NCI-H2196 treated with DMSO at 0.1 percent for 48 hours (cell line): Measurements from ENCODE around the gene TTLL1.
A peak's percentile ranks its signal among the peaks of the same experiment; 100 is the strongest.
"Not testable (repeated sequence)": the region's sequence is repeated elsewhere in the genome, so short reads cannot be mapped to it uniquely, and the experiment has no call there.

Experiments used
- DNase-seq: peaks from one replicate; lab custom pipeline; 2025; ENCODE audit not compliant: unreplicated experiment; lab: John Stamatoyannopoulos, UW

Gene TTLL1

DNA sequence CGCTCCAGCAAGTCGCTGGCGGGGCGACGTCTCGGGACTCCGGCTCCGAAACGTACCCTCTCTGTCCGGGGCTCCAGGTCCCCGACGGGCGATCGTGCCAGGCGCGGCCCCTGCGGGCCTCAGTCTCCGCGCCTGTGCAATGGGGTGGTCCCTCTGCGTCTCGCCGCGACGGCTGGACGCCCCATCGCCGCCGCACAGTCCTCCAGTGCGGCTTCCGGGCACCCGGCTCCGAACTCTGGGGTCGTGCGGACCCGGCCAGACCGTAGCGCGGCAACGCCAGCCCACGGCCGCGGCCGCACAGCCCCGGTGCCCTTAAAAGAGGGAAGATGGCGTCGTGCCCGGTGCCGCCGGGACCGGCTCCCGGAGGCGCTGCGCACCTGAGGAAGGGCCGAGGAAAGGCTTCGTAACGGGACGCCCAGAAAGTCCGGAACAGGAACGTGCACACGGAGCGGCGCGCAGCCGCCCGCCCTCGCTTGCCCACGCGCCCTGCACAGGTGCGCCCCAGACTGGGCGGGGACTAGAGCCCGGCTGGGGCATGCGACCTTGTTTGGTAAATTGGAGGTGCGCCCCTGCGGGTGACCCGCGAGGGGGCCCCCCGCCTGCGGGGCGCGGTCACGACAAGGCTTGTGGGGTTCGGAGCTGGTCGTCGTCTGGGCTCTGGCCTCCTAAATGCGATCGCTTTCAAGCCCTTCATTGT, 21.9 kb upstream of the TTLL1 start:
- no peak for DNase-seq

DNA sequence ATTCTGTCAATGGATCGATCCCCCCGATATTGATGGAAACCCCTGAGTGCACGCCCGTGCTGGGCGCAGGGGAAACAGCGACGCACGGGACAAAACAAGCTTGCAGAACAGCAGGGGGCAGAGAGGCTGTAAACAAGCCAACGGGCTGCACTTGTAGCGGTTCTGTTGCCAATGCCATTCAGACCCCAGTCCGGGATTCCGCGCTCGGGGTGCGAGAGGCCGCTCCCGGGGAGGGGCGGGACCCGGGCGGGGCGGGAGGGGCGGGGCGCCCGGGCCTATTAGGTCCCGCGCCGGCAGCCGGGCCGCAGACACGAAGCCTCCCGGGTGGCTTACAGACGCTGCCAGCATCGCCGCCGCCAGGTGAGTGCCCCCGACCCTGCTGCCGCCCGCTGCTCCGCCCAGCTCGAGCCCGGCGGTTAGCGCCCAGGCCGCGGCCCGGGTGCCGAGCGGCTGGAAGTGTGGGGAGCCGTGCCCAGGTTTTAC, 21.3 kb upstream of the TTLL1 start, which contains the start of gene BIK:
TSS of gene BIK (plus strand) at position 307 of the 483 bp plus-strand sequence. CDS start 13,273 bp downstream, outside the sequence.
- DNase-seq = no peak

DNA sequence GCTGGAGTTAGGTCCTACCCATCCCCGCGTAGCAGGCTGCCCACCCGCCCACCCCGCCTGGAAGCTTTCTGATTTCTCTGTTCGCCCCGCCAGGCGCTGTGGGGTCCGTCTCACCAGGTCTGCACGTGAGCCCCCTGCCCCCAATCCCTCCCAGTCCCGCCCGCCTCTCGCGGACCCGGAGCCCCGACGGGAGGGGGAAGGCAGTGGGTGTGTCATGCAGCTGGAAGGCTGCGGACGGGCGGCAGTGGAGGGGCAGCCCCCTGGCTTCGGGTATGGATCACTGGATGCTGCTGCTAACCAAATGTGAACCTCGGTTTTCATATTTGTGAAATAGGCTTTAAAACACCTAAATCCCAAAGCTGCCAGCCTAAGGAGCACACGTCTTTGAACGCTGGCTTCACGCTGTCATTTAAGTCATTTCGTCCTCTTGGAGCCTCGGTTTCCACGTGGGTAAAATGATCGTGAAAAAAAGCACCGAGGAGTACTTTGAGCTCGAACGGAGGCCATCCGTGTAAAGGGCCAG, 20.8 kb upstream of the TTLL1 start:
- DNase-seq = peak; percentile 35

DNA sequence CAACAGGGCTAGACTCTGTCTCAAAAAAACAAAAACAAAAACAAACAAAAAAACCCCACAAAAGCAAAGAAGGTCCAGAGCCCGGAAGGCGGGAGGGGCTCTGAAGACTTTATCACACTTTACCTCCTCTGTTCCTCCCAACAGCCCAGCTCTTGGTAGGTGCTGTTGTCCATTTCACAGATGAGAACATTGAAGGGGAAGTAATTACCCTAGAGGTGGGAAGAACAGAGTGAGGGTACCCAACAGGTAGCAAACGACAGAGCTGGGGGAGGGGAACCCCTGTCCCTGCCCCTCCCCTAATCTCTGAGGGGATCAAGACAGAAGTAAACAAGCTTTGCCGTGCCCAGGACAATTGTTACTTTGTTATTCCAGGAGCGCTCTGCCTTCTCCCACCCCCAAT, 20.3 kb upstream of the TTLL1 start:
- DNase-seq = no peak

DNA sequence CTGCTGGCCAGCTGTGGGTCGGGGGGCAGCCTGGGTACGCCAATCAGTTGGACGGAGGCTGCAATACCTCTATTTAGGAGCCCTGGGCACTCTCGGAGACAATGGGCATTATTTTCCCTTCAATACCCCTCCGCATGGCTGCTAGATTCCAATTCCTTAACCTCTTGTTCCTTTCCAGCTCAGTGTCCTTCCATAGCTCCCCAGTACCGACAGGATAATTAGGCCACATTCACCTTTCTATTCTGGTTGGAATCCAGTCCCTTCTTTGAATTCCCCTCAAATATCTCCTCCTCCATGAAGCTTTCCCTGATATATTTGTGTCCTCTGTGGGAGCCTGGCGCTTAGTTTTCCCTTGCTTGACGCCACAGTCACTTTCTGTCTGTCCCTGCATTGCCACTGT, 17.1 kb upstream of the TTLL1 start:
- no peak for DNase-seq

DNA sequence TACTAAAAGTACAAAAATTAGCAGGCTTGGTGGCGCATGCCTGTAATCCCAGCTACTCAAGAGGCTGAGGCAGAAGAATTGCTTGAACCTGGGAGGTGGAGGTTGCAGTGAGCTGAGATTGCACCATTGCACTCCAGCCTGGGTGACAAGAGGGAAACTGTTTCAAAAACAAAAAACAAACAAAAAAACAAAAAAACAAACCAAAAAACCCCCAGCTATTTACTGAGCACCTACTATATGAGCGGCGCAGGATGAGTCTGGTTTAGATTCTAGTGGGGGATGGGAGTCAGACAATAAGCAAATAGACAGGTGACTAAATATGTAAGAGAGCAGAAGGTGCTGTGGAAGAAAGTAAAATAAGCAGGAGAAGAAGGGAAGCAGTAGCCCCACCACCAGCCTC, 15.8 kb upstream of the TTLL1 start:
- not testable (repeated sequence) for DNase-seq

DNA sequence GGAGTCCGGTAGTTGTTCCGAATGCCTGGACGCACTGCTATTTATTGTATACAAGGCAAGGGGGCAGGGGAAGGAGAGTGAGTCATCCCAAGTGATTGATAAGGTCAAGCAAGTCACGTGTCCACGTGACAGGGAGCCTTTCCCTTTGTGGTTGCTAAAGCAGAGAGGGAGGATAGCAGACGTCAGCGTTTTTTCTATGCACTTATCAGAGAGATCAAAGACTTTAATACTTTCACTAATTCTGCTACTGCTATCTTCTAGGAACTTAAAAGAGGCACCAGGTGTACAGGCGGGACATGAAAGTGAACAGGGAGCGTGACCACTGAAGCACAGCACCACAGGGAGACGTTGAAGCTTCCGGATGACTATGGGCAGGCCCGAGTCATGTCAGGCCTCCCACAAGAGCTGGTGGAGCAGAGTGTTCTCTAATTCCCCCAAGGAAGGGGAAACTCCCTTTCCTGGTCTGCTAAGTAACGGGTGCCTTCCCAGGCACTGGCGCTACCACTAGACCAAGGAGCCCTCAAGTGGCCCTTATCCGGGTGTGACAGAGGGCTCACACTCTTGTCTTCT, 14.9 kb upstream of the TTLL1 start:
- not testable (repeated sequence) for DNase-seq

DNA sequence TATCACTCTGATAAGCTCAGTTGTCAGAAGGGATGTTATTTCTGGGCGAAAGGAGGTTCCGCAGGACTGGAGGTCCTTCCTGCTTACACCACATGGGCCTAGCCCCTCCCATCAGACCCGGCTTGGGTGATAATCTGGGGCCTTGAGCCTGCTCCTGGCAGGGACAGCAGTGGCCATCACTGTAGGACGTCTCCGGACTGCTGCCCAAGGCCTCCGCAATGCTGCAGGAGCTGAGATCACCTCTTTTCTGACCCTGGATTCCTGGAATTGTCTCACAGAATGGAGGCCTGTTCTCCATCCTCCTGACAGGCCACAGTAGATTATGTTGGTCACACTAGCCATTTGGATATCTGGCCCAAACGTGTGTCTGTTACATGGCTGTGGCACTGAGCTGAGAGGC, 12.1 kb upstream of the TTLL1 start:
- no peak for DNase-seq

DNA sequence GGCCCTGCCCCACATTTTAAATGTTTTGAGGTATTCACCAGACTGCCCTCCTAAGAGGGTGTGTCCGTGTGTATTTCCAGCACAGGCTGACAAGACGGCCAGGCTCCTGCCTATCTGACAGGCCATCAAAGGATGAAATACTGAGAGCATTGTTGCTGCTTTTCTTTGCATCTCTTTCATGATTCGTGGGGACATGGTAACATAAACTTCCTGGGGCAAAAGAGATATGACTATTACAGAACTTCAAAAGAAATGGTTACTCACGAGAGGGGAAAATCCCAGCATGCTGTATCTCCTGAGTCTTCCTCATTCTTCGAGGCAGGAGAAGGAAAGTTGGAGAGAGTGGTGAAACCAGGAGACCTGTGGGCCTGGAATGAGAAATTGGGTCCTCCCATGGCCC, 11.0 kb upstream of the TTLL1 start:
- no peak for DNase-seq

DNA sequence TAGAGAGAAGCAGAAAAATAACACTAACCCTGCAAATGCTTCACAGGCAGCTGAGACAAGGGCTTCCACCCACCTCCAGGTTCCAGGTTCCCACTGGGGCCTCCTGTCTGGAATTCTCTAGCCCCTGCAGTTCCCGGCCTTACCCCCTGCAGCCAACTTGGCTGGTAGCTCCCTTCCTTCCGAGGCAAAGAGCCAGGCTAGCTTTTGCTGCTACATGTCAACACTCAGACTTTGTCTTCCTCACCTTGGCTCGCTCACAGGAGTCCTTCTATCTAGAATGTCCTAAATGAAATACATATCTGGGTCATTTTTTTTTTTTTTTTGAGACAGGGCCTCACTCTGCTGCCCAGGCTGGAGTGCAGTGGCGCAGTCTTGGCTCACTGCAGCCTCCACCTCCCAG, 9.9 kb upstream of the TTLL1 start:
- DNase-seq = no peak

DNA sequence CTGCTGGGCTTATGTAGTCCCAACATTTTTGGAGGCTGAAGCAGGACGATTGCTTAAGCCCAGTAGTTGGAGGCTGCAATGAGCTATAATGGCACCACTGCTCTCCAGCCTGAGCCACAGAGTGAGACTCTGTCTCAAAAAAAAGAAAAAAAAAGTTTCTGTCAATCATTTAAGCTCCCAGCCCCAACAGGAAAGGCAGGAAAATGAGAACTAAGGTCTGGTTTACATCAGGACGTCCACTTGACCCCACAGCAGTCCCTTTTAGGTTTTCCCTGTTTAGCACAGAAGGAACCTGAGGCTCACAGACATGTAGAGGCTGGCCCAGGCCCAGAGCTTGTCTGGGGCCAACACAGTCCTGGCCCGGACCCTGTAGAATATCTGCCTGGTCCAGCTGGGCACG, 9.2 kb upstream of the TTLL1 start:
- no peak for DNase-seq

DNA sequence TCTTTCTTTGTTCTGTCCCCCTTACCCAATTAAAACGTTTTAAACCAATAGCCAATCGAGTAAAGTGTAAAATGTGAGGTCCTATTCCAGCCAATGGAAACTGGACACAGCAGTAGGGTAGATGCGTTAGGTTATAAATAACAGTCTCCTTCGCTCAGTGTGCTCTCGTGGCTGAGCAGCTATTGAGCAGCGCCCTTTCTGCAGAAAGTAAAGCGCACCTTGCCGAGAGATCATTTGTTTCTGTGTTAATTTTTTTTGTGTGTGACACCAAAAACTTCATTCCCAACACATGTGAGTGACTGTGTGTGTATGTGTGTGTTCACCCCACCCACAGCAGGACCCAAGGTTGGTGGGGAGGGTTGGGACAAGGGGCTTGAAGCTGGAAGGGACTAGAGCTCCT, 7.2 kb upstream of the TTLL1 start:
- DNase-seq = no peak

DNA sequence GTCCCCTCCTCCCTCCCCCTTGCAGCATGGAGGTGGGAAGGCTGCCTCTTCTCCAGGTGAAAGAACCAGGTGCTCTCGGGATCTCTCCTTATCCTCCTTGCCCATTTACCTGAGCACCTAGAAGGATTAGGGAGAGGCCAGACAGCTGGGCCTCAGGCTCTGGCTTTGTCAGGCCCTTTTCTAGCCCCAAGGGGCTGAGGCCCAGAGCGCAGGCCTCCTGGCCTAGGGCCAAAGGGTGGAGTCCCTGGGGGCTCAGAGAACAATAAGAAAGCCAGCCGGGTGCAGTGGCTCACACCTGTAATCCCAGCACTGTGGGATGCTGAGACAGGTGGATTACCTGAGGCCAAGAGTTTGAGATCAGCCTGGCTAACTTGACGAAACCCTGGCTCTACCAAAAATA, 5.4 kb upstream of the TTLL1 start:
- no peak for DNase-seq

DNA sequence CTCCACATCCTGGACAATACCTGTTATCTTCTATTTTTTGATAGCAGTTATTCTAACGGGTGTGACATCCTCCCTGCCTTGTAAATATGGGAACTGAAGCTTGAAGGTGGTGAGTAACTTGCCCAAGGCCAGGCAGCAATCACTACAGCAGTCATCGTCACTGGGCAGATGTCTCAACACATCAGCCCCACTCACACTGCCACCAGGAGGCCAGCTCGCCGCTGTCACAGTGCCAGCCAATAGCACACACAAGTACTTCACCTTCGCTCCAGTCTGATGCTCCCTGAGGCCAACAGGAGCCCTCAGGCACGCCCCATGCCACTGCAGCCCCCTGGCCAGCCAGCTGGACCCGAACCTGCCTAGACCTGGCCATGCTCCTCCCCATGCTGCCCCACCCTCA, 4.9 kb upstream of the TTLL1 start:
- DNase-seq = no peak

DNA sequence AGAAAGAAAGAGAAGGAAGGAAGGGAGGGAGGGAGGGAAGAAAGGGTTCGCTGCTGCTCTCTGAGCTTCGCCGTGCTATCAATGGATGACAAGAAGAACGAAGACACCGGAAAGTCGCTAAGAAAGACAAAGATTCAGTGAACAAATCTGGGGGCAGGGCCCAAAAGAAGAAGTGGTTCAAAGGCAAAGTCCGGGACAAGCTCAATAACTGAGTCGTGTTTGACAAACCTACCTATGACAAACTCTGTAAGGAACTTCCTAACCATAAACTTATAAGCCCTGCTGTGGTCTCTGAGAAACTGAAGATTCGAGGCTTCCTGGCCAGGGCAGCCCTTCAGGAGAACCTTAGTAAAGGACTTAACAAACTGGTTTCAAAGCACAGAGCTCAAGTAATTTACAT, 2.9 kb upstream of the TTLL1 start:
- DNase-seq = no peak

DNA sequence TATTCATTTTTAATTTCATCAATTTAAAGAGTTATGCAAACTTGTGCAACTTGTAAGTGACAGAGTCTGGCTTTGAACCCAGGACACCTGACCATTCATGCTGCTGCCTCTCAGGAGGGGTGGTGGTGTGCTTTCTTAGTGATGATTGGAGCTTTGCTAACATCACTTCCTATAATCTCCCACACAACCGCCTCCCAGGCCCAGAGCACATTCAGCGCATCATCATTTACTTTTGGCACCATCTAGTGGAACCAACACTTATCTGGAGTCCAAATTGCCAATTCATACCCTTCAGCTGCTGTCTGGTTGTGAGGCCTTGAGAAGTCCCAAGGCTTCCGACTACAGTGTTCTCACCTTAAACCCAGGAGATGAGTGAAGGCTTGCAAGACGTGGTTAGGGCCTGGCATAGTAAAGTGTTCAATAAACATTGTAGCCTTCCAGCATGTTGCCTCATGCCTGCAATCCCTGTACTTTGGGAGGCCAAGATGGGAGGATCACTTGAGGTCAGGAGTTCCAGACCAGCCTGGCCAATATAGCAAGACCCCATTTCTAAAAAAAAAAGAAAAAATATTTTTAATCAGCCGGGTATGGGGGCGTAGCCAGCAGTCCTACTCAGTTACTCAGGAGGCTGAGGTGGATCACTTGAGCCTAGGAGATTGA, 1.1 kb upstream of the TTLL1 start:
- DNase-seq = peak; percentile 82

DNA sequence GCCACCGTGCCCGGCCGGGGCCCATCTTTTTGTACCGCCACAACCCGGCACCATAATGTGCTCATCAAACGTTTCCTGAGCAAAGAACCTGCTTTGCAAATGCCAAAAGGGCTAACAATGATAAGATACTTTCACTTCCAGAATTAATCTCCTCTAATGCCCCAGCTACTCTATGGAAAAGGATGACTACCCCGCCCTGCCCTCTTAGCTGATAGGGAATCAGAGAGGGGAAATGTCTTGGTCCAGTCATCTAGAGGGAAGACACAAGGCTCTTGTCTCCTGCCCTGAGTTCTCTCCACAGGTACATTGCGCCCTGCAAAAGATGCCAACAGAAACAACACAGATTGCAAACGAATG, 586 bp downstream of the TTLL1 start:
- no peak for DNase-seq

DNA sequence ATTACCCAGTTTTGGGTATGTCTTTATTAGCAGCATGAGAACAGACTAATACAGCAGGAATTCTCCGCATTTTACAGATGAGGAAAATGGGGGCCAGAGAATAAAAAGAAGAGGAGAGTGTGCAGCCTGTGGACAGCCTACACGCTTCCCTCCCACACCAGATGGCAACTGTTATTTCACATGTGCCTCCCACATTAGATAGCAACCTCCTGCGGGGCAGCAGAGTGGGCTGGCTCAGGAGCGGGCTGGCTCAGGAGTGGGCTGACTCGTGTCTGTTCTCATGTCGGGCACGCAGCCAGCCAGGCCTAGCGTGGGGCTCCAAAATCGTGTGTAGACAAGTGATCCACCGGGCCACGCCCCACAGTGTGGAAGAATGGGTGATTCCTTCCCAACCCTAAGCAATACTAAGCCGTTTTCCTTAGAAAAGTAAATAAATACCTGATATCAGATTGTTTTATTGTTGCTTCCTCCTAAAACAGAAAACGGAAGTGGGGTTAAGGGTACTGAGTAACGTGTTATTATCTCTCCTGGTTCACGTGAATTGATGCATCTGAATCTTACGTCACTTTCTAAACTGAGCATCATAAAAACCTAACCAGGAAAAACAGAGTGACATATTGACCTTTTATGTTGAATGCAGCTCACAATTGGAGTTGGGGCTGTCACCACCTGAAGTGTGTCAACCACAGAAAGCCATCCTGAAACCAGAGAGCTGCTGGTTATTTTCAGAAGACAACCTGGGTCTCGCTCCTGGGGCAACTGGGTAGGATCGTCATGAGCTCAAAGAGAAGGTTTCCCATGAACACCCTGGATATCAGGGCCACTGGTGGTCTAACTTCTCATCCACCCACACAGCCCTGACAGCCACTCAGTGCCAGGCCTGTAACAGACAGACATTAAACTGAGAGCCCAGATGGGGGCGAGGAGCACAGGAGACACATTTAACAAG, 3.3 kb downstream of the TTLL1 start:
- DNase-seq = no peak

DNA sequence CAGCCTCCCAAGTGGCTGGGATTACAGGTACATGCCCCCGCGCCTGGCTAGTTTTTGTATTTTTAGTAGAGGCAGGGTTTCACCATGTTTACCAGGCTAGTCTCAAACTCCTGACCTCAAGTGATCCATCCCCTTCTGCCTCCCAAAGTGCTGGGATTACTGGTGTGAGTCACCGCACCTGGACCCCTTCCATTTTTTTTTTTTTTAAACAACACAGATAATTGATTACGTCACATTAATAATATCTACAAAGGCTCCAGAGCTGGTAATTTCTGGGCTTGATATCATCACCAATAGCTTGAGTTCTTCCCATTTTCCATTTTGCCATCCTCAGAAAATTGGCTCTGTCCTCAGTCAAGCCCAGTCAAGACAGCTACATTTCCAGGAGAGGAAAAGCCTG, 7.2 kb downstream of the TTLL1 start:
- DNase-seq = no peak

DNA sequence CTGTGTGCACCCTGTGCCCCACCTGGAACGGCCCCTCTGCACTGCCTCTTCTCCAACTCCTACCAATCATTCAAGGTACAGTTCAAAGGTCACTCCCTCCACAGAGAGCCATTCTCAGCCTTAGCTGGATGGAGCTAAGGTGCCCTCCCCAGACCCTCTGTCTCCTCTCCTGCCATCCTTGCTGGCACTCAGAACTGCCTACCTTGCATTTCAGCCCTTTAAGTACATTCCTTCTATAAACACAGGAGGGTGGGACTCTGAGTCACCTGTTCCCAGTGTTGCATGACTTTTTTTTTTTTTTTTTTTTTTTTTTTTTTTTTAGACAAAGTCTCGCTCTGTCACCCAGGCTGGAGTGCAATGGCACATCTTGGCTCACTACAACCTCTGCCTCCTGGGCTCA, 8.6 kb downstream of the TTLL1 start:
- no peak for DNase-seq

DNA sequence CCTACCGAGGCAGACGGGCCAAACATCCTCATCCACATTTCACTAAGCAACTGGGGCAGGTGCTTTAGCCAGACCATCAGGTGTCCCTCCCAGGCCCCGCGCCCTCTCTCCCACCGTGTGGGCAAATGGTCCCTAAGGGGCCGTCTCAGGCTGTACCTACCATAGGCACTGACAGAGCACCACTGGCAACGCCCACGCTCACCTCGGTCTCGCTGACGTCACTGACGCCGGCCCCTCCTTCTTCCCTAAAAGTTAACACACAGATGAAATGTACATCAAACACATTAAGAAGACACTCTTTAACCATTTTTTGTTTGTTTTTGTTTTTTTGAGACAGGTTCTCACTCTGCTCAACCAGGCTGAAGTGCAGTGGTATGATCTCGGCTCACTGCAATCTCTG, 9.4 kb downstream of the TTLL1 start:
- DNase-seq = no peak
